ENCODE data around the gene EPS8L3.

DNA sequence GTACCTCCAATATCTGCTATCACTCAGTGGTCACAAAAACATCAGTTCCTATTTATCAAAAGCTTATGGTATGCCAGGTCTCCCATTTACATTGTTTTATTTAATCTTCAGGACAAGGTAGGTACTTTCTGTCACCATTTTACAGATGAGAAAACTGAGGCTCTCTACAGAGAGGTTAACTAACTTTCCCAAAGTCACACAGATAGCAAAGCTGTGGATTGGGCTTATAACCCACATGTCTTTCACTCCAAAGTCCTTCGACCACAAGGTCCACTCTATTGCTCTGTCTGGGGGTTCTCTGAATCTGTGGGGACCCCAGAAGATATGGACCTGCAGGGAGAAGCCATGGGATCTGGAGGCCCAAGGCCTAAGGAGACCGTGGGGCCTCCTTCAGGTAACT, 26.6 kb upstream of the EPS8L3 start:
- TF ChIP-seq EP300 (IDR thresholded peaks at IDR 0.05), result no peak
- TF ChIP-seq, protein P1, sequence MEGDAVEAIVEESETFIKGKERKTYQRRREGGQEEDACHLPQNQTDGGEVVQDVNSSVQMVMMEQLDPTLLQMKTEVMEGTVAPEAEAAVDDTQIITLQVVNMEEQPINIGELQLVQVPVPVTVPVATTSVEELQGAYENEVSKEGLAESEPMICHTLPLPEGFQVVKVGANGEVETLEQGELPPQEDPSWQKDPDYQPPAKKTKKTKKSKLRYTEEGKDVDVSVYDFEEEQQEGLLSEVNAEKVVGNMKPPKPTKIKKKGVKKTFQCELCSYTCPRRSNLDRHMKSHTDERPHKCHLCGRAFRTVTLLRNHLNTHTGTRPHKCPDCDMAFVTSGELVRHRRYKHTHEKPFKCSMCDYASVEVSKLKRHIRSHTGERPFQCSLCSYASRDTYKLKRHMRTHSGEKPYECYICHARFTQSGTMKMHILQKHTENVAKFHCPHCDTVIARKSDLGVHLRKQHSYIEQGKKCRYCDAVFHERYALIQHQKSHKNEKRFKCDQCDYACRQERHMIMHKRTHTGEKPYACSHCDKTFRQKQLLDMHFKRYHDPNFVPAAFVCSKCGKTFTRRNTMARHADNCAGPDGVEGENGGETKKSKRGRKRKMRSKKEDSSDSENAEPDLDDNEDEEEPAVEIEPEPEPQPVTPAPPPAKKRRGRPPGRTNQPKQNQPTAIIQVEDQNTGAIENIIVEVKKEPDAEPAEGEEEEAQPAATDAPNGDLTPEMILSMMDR (IDR thresholded peaks at IDR 0.05), result no peak

Measured in suprapubic skin (tissue), 3 donors.